Neuron (in vitro differentiated cells): ENCODE data around the gene UMPS.
"Not testable (repeated sequence)": the region's sequence is repeated elsewhere in the genome, so short reads cannot be mapped to it uniquely, and the experiment has no call there.

Experiments used
- H2AFZ ChIP-seq: one replicate; pipeline ENCODE4 v1.6.1; 2013; ENCODE audit warnings: low read depth, mild to moderate bottlenecking, inconsistent platforms, low read length, moderate library complexity
- H3K27me3 ChIP-seq: one replicate; pipeline ENCODE4 v1.6.1; 2013; ENCODE audit warnings: low read length; ENCODE audit not compliant: insufficient read depth
- H3K36me3 ChIP-seq: one replicate; pipeline ENCODE4 v1.6.1; 2013; ENCODE audit warnings: low read length; ENCODE audit not compliant: insufficient read depth
- H3K4me1 ChIP-seq: one replicate; pipeline ENCODE4 v1.6.1; 2013; ENCODE audit warnings: low read length; ENCODE audit not compliant: insufficient read depth
- H3K4me3 ChIP-seq: 2 replicates; pipeline ENCODE4 v1.5.1; 2013; ENCODE audit warnings: mild to moderate bottlenecking, low read length, moderate library complexity
- H3K9me3 ChIP-seq: one replicate; pipeline ENCODE4 v1.6.1; 2013; ENCODE audit warnings: low read length

UMPS gene

DNA sequence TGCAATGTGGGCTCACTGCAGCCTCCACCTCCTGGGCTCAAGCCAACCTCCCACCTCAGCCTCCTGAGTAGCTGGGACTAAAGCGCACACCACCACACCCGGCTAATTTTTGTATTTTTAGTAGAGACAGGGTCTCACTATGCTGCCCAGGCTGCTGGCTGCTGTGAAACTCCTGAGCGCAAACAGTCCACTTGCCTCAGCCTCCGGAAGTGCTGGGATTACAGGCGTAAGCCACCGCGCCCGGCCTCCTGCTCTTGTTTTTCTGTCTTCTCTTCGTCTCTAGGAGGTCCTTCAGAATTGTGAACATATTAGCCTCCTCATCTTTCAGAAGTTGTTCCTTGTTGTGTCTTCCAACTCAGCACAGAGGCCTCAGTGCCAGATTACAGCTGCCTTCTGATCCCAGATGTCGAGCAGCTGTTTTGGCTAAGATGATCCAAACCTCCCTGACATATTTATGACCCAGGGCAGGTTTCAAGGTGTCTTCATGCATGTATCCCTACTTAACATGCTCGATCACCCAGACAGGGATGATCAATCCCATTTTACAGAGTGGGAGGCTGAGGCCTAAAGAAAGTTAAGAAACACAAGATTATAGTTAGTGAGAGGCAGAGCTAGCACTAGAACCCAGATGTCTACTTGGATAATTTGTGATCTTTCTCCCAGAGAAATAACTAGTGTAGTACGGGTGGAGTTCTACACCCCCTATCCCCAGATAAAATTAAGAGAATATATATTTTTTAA lies 32.1 kb upstream of the UMPS start:
- peaks cover 4% of the 10 kb centered on the region for H3K4me1 ChIP-seq
- peaks cover 2% of the 10 kb centered on the region for H3K36me3 ChIP-seq
- H3K27me3 ChIP-seq, result no peaks in the 10 kb centered on the region
- no peaks in the 10 kb centered on the region for H3K9me3 ChIP-seq
- no peak overlapping the region for H3K4me3 ChIP-seq
- H2AFZ ChIP-seq, result no peak overlapping the region

GRCh38 chr3:124699051-124699450 lies 31.2 kb upstream of the UMPS start:
- Histone ChIP-seq H3K4me3 (no peak overlapping the region), H2AFZ (no peak overlapping the region), H3K9me3 (no peaks in the 10 kb centered on the region), H3K36me3 (peaks cover 2% of the 10 kb centered on the region), H3K27me3 (no peaks in the 10 kb centered on the region), H3K4me1 (peaks cover 4% of the 10 kb centered on the region)

DNA sequence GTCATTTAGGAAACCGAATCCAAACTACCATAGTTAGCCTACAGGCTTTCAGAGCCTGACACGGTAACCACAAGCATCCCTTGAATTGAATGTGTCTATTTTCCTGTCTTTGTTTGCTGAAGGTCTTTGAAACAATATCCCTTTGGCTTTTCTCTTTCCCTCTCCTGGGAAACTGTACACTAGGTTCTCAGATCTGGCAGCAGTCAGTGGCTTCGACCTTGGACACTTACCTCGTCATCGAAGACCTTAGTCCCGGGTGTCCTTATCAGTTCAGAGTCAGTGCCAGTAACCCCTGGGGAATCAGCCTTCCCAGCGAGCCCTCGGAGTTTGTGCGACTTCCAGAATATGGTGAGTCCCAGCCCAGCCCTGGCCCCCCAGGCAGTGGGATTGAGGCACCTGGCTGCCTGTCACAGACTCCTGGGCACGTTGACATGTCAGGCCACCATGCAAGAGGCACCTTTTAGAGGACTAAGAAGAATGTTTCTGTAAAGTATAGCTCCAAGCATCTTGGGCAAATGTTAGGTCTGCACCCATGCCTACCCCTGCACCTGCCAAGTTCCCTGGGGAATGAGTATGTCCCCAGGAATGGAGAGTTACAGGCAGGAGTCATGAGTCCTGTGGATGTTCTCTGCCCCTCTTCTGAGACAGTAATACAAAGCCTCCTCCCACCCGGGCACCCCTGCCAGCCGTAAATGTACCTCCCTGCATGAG lies 30.4 kb upstream of the UMPS start:
- no peaks in the 10 kb centered on the region for H3K27me3 ChIP-seq
- H3K36me3 ChIP-seq, result peaks cover 2% of the 10 kb centered on the region
- H3K9me3 ChIP-seq, result no peaks in the 10 kb centered on the region
- H3K4me3 ChIP-seq, result no peak overlapping the region
- peaks cover 4% of the 10 kb centered on the region for H3K4me1 ChIP-seq
- no peak overlapping the region for H2AFZ ChIP-seq

GRCh38 chr3:124700880-124701684 lies 29.2 kb upstream of the UMPS start:
- Histone ChIP-seq H3K27me3 (no peaks in the 10 kb centered on the region), H3K4me1 (peaks cover 4% of the 10 kb centered on the region), H3K9me3 (no peaks in the 10 kb centered on the region), H3K36me3 (peaks cover 2% of the 10 kb centered on the region), H2AFZ (no peak overlapping the region), H3K4me3 (no peak overlapping the region)

- no peaks in the 10 kb centered on the region for H3K27me3 ChIP-seq
- peaks cover under 1% of the 10 kb centered on the region for H3K36me3 ChIP-seq
- H2AFZ ChIP-seq, result no peak overlapping the region
- peaks cover 4% of the 10 kb centered on the region for H3K4me1 ChIP-seq
- H3K4me3 ChIP-seq, result no peak overlapping the region
- H3K9me3 ChIP-seq, result no peaks in the 10 kb centered on the region
Observed at GRCh38 chr3:124701687-124702086, 28.6 kb upstream of the UMPS start.

- Histone ChIP-seq H3K36me3 (no peaks in the 10 kb centered on the region), H2AFZ (no peak overlapping the region), H3K4me3 (no peak overlapping the region), H3K4me1 (peaks cover 15% of the 10 kb centered on the region), H3K27me3 (no peaks in the 10 kb centered on the region), H3K9me3 (no peaks in the 10 kb centered on the region)
Observed at GRCh38 chr3:124702950-124703349, 27.3 kb upstream of the UMPS start.

DNA sequence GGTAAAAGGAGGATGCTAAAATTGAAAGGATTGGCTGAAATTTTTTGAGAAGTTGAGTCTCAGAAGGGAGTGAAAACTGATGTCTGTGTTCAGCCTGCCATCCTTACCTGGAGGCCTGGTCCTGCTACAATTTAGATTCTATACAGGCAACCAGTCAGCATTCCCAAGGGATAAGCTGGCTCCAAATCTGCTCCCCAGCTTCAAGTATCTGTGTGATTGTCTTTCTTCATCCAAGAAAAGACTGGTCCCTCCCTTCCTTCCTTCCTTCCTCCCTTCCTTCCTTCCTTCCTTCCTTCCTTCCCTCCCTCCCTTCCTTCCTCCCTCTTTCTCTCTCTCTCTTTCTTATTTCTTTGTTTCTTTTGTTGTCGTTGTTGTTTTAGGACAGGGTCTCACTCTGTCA lies 24.7 kb upstream of the UMPS start:
- H2AFZ ChIP-seq, result no peak overlapping the region
- peaks cover 13% of the 10 kb centered on the region for H3K4me1 ChIP-seq
- H3K36me3 ChIP-seq, result no peaks in the 10 kb centered on the region
- H3K27me3 ChIP-seq, result no peaks in the 10 kb centered on the region
- H3K4me3 ChIP-seq, result no peak overlapping the region
- H3K9me3 ChIP-seq, result no peaks in the 10 kb centered on the region

DNA sequence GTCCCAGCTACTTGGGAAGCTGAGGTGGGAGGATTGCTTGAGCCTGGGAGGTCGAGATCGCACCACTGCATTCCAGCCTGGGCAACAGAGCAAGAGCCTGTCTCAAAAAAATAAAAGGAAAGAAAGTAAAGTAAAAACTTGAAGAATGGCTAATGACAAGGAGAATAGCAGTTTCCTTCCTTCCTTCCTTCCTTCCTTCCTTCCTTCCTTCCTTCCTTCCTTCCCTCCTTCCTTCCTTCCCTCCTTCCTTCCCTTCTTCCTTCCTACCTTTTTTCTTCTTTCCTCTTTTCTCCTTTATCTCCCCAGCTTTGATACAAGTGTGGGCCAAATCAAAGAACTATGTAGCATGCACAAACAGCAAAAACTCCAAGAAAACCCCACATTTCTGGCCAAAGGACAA lies 23.0 kb upstream of the UMPS start:
- not testable (repeated sequence) for H3K9me3 ChIP-seq, H3K4me3 ChIP-seq, H3K36me3 ChIP-seq, H3K27me3 ChIP-seq
- Histone ChIP-seq H2AFZ (peak overlapping the region; percentile 4), H3K4me1 (peaks cover 13% of the 10 kb centered on the region)

DNA sequence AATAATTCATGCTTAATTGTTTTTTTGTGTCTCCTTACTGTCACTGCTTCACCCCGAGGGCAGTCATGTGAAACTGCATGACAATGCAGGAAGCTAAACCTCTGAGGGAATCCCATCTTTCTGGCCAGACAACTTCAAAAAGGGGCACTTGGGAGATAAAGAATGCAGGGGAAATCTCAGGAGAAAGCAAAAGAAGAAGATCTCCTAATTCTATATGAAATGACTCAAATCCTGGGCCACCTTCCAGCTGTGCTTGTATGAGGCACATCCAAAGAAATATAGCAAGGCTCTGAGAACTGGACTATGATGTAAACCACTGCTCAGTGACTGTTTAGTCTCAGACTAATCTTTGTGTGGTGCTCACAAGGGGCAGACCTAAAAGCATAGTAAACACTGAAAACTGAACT lies 22.6 kb upstream of the UMPS start:
- Histone ChIP-seq H3K27me3 (no peaks in the 10 kb centered on the region), H3K36me3 (no peaks in the 10 kb centered on the region), H3K9me3 (no peaks in the 10 kb centered on the region), H3K4me3 (no peak overlapping the region), H3K4me1 (peaks cover 13% of the 10 kb centered on the region), H2AFZ (peak overlapping the region; percentile 4)

DNA sequence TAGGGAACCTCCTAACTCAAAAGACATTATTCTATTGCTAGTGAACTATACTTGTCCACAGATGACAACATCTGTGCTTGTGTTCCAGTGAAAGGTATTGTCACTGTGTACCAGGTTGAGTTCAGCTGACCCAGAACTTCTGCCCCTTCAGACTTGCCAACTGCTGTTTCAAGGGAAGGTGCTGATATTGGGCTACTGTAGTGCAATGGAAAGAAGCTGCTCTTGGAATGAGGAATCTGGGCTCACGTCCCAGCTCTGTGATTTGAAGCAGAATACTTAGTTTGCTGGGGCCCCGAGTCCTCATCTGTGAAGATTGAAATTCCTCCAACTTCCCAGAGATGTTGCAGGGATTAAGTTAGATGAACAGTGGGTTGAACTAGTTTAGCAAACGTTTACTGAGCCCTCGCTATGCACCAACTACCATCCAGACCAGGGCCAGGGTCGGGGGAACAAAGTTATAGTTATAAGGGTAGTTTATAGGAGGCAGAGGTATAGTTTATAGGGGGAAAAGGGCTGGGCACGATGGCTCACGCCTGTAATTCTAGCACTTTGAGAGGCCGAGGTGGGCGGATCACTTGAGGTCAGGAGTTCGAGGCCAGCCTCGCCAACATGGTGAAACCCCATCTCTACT lies 15.9 kb upstream of the UMPS start:
- no peak overlapping the region for H3K4me3 ChIP-seq
- peaks cover 13% of the 10 kb centered on the region for H3K36me3 ChIP-seq

DNA sequence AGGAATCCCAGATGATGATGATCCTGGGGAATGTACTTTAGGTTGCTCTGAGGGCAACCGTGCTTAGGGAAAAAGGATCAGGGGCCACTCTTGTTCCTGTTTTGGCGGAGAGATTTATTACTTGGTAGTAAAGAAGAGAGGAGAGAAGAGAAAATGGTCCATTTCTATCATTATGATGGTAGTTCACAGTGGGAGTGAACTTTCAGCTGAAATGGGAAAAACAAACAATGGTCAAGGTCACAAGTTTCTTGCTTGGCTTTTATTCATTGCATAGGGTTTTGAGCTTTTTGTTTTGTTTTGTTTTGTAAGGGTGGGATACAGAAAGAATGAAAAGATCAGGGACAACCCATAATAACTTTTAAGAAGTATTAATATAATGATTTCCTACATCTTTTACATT lies 7.7 kb upstream of the UMPS start:
- Histone ChIP-seq H3K9me3 (no peaks in the 10 kb centered on the region), H3K4me3 (no peak overlapping the region), H3K27me3 (no peaks in the 10 kb centered on the region), H3K36me3 (peaks cover 2% of the 10 kb centered on the region), H2AFZ (no peak overlapping the region), H3K4me1 (peaks cover 5% of the 10 kb centered on the region)

More for the DNA sequence above, 15.9 kb upstream of the UMPS start:
- Histone ChIP-seq H3K4me1 (no peaks in the 10 kb centered on the region), H3K27me3 (no peaks in the 10 kb centered on the region), H3K9me3 (no peaks in the 10 kb centered on the region), H2AFZ (no peak overlapping the region)

DNA sequence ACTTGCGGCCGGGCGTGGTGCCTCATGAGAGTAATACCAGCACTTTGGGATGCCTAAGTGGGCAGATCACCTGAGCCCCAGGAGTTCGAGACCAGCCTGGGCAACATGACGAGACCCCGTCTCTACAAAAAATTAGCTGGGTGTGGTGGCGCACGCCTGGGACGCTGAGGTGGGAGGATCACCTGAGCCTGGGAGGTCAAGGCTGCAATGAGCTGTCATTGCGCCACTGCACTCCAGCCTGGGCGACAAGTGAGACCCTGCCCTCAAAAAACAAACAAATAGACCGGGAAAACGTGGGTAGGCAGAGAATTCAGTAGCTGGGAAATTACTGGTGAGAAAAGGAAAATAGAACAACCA lies 667 bp downstream of the UMPS start:
- Histone ChIP-seq H2AFZ (peak overlapping the region; percentile 51), H3K4me1 (peaks cover 14% of the 10 kb centered on the region), H3K36me3 (peaks cover 14% of the 10 kb centered on the region), H3K9me3 (no peaks in the 10 kb centered on the region), H3K4me3 (peak overlapping the region; percentile 59), H3K27me3 (no peaks in the 10 kb centered on the region)

- Histone ChIP-seq H3K4me3 (peak overlapping the region; percentile 59), H3K9me3 (no peaks in the 10 kb centered on the region), H3K4me1 (peaks cover 14% of the 10 kb centered on the region), H3K36me3 (peaks cover 19% of the 10 kb centered on the region), H3K27me3 (no peaks in the 10 kb centered on the region), H2AFZ (no peak overlapping the region)
Observed at GRCh38 chr3:124731760-124732159, 1.5 kb downstream of the UMPS start.
